Measurements from ENCODE around the gene IFT80. TPM values are rescaled to one million over a fixed set of nuclear protein-coding genes. Genes with fewer than 3 reads are reported as not detected.

Gene IFT80
- total and polyA plus RNA-seq, 10 of the 15 experiments (the other 5 are each of a cell fraction or from before 2014, with no cell fraction given) = 6.5 to 21.5 (median 14.1) TPM

- no peak overlapping the region for H3K27ac ChIP-seq (ENCODE audit: control insufficient read depth, insufficient read depth)
- no peak for DNase-seq (ENCODE audit: low read depth, low spot score)
- no peak overlapping the region for H3K9ac ChIP-seq (ENCODE audit: control insufficient read depth, insufficient read depth, low read length)
- no peaks in the 10 kb centered on the region for H3K79me2 ChIP-seq (ENCODE audit: control insufficient read depth, insufficient read depth, low read length)
- in situ Hi-C loops (cut with MboI) = no loop called here
- POLR2A ChIA-PET = no interaction called here
- no peak for FAIRE-seq
- H3K4me2 ChIP-seq (ENCODE audit: control insufficient read depth, insufficient read depth) = peak overlapping the region; percentile 89
- H2AFZ ChIP-seq (ENCODE audit: control insufficient read depth, low read depth, low read length) = peak overlapping the region; percentile 58; the same call in 1 of the 2 replicates
- no peak; the same call in 1 of the 3 replicates for ATAC-seq
- peaks cover 7% of the 10 kb centered on the region; the same call in 1 of the 2 replicates for H3K4me1 ChIP-seq (ENCODE audit: control insufficient read depth, insufficient read depth, low read length)
- no peaks in the 10 kb centered on the region for H4K20me1 ChIP-seq (ENCODE audit: control insufficient read depth, insufficient read depth)
- H3K9me3 ChIP-seq (replicated peaks; ENCODE audit: control insufficient read depth, insufficient read depth, low read length) = no peaks in the 10 kb centered on the region
- intact Hi-C loops (cut with micrococcal nuclease; ENCODE audit: unreplicated experiment) = loop anchor here (10.0 kb wide), 1 partner anchor 341 kb away; no protein-coding TSS in a partner anchor
- peaks cover 7 to 26% of the 10 kb centered on the region in 2 experiments for H3K27me3 ChIP-seq (replicated peaks in 1 of 2; ENCODE audit: control insufficient read depth in 2 of 2, insufficient read depth in 2 of 2, low read length in 1 of 2)
- SMC1A ChIA-PET (ENCODE audit: uncharacterized antibody, unreplicated experiment) = no interaction called here
- RAD21 ChIA-PET (ENCODE audit: unreplicated experiment) = no interaction called here
- CTCF ChIA-PET = no interaction called here
- no TSS peak for BruUV-seq (replicated peaks)
- H3K4me3 ChIP-seq = peak overlapping the region; percentile 61; the same call in 1 of the 2 replicates
- H3K36me3 ChIP-seq (ENCODE audit: control insufficient read depth in 2 of 2, insufficient read depth in 2 of 2, low read length in 1 of 2) = no peaks in the 10 kb centered on the region
- 19% methylated on average over 72 of the region's 87 CpGs for WGBS (ENCODE audit: insufficient coverage, insufficient replicate concordance, low lambda C conversion rate, missing lambda C conversion rate)
- TF ChIP-seq PRDM15 (CRISPR knock-in tag; IDR thresholded peaks at IDR 0.05) = no peak
- TF ChIP-seq MTA3 (IDR thresholded peaks at IDR 0.05; ENCODE audit: borderline replicate concordance, low read length) = no peak
- no peak for TF ChIP-seq EZH2 (IDR thresholded peaks at IDR 0.05; ENCODE audit: borderline replicate concordance, control insufficient read depth, low read depth, low read length)
- TF ChIP-seq JUNB (IDR thresholded peaks at IDR 0.05) = no peak
- TF ChIP-seq, protein P1, sequence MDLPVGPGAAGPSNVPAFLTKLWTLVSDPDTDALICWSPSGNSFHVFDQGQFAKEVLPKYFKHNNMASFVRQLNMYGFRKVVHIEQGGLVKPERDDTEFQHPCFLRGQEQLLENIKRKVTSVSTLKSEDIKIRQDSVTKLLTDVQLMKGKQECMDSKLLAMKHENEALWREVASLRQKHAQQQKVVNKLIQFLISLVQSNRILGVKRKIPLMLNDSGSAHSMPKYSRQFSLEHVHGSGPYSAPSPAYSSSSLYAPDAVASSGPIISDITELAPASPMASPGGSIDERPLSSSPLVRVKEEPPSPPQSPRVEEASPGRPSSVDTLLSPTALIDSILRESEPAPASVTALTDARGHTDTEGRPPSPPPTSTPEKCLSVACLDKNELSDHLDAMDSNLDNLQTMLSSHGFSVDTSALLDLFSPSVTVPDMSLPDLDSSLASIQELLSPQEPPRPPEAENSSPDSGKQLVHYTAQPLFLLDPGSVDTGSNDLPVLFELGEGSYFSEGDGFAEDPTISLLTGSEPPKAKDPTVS (IDR thresholded peaks at IDR 0.05; ENCODE audit: low read depth, low read length) = no peak
- TF ChIP-seq CBFB (IDR thresholded peaks at IDR 0.05; ENCODE audit: low read depth) = no peak
- TF ChIP-seq ZSCAN29 (IDR thresholded peaks at IDR 0.05) = no peak
- no peak for TF ChIP-seq KLF5 (IDR thresholded peaks at IDR 0.05; ENCODE audit: partially characterized antibody)
- TF ChIP-seq USF1 (IDR thresholded peaks at IDR 0.05; ENCODE audit: borderline replicate concordance, extremely low read length, insufficient read depth, low read depth, low read length) = no peak
- TF ChIP-seq ZNF274 (IDR thresholded peaks at IDR 0.05; ENCODE audit: insufficient read depth, insufficient read length) = no peak
- TF ChIP-seq KDM1A (IDR thresholded peaks at IDR 0.05; ENCODE audit: borderline replicate concordance) = no peak
- TF ChIP-seq TAF1 (IDR thresholded peaks at IDR 0.05; ENCODE audit: borderline replicate concordance, low read depth, low read length) = no peak
- no peak for TF ChIP-seq E4F1 (IDR thresholded peaks at IDR 0.05; ENCODE audit: borderline replicate concordance, partially characterized antibody)
- TF ChIP-seq SMARCA5 (IDR thresholded peaks at IDR 0.05) = no peak
- no peak for TF ChIP-seq HDGF (IDR thresholded peaks at IDR 0.05)
Observed at GRCh38 chr3:160226026-160226907, 172.8 kb downstream of the IFT80 start.

Data from GM12878 (cell line).